HUES6 (cell line): ENCODE results near the gene SIGLEC12.

Experiments used
- H3K27ac ChIP-seq: 2 replicates; pipeline ENCODE4 v1.7.0; 2013; ENCODE audit warnings: low read depth, mild to moderate bottlenecking, low read length, inconsistent platforms
- H3K27me3 ChIP-seq: 2 replicates; pipeline ENCODE4 v1.6.1; 2013; ENCODE audit warnings: low read length; ENCODE audit not compliant: control insufficient read depth, insufficient read depth
- H3K36me3 ChIP-seq: 2 replicates; pipeline ENCODE4 v1.6.1; 2013; ENCODE audit warnings: low read length; ENCODE audit not compliant: control insufficient read depth, insufficient read depth
- H3K4me1 ChIP-seq: 2 replicates; pipeline ENCODE4 v1.6.1; 2013; ENCODE audit warnings: low read length; ENCODE audit not compliant: control insufficient read depth, insufficient read depth
- H3K4me3 ChIP-seq: 2 replicates; pipeline ENCODE4 v1.5.1; 2013; ENCODE audit warnings: low read depth, low read length
- H3K9ac ChIP-seq: one replicate; pipeline ENCODE4 v1.6.1; 2013; ENCODE audit warnings: mild to moderate bottlenecking, low read length
- H3K9me3 ChIP-seq: 2 replicates; pipeline ENCODE4 v1.6.1; 2013; ENCODE audit warnings: low read depth, low read length; ENCODE audit not compliant: control insufficient read depth, insufficient read depth

Gene SIGLEC12

GRCh38 chr19:51521357-51521756 lies 19.8 kb upstream of the SIGLEC12 start:
- Histone ChIP-seq H3K27me3 (peaks cover 6% of the 10 kb centered on the region), H3K4me1 (peaks cover 10% of the 10 kb centered on the region; the same call in 1 of the 2 replicates), H3K4me3 (no peak overlapping the region), H3K27ac (no peak overlapping the region), H3K9ac (no peak overlapping the region), H3K9me3 (peaks cover 4% of the 10 kb centered on the region; the same call in 1 of the 2 replicates), H3K36me3 (no peaks in the 10 kb centered on the region)

GRCh38 chr19:51520728-51521127 lies 19.1 kb upstream of the SIGLEC12 start:
- Histone ChIP-seq H3K9me3 (peaks cover 4% of the 10 kb centered on the region; the same call in 1 of the 2 replicates), H3K4me1 (peaks cover 5% of the 10 kb centered on the region; the same call in 1 of the 2 replicates), H3K9ac (no peak overlapping the region), H3K36me3 (no peaks in the 10 kb centered on the region), H3K27me3 (peaks cover 6% of the 10 kb centered on the region), H3K4me3 (no peak overlapping the region), H3K27ac (no peak overlapping the region)

GRCh38 chr19:51514866-51515481 lies 13.4 kb upstream of the SIGLEC12 start:
- peaks cover 17% of the 10 kb centered on the region; the same call in 1 of the 2 replicates for H3K27me3 ChIP-seq
- H3K4me3 ChIP-seq: no peak overlapping the region
- no peaks in the 10 kb centered on the region for H3K4me1 ChIP-seq
- no peaks in the 10 kb centered on the region for H3K36me3 ChIP-seq
- no peak overlapping the region for H3K9ac ChIP-seq
- no peak overlapping the region for H3K27ac ChIP-seq
- peaks cover 4% of the 10 kb centered on the region; the same call in 1 of the 2 replicates for H3K9me3 ChIP-seq

- H3K4me3 ChIP-seq: no peak overlapping the region
- no peak overlapping the region for H3K9ac ChIP-seq
- no peak overlapping the region for H3K27ac ChIP-seq
- H3K4me1 ChIP-seq: no peaks in the 10 kb centered on the region
- H3K27me3 ChIP-seq: peaks cover 19% of the 10 kb centered on the region; the same call in 1 of the 2 replicates
- peaks cover 4% of the 10 kb centered on the region; the same call in 1 of the 2 replicates for H3K9me3 ChIP-seq
- no peaks in the 10 kb centered on the region for H3K36me3 ChIP-seq
Measured at GRCh38 chr19:51513968-51514367, 12.4 kb upstream of the SIGLEC12 start.

DNA sequence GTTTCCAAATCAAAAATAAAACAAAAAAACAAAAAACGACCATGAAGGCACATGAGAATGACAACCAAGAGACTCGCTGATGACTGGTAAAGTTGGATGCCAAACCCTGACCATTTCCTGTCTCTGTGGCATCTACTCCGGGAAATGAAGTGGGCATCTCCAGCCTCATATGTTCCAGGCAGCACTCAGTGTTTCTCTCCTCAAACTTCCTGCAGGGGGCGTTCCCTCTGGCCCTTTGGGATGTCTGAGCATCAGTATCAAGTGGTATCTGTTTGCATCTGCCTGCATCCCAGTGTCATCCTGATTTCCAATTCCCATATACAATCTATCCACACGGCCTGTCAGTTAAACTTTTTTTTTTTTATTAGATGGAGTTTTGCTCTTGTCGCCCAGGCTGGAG lies 9.8 kb upstream of the SIGLEC12 start:
- Histone ChIP-seq H3K4me1 (no peaks in the 10 kb centered on the region), H3K27me3 (peaks cover 28% of the 10 kb centered on the region; the same call in 1 of the 2 replicates), H3K4me3 (no peak overlapping the region), H3K9me3 (no peaks in the 10 kb centered on the region), H3K36me3 (no peaks in the 10 kb centered on the region), H3K9ac (no peak overlapping the region), H3K27ac (no peak overlapping the region)

DNA sequence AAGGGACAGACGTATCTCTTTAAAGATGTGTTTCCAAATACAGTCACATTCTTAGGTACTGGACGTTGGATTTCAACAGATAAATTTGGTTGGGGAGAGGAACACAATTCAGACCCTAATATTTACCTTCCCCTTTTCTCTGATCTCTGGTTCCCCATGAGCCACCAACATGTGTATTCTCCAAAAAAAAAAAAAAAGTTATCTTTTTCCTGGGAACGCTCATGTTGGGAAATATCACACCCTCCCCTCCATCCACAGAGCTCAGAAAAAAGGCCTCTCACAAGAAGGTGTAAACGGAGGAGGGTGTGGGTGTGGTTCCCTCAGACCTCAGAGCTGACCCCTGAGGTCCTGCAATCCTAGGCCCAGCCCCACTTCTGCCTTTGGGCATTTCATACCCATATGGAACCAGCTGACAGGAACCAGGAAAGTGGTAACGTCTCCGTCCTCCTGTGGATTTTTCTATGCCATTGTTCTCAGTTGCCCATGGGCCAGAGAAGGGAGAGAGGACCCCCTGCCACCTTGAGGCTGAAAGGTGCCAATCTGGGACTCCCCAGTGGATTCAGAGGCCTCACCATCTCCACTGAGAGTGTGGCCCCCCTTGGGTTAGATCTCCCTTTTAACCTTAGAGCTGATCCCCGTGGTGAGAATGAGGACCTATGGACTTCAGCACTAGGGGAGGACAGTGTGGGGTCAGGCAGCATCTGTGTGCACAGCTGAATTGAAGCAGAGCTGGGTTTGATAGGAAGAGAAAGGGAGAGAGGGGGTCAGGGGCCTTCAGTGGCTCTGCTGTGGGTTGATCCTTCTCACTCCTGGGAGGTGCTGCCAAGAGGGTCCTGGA lies 8.4 kb upstream of the SIGLEC12 start:
- H3K27me3 ChIP-seq: peaks cover 31% of the 10 kb centered on the region; the same call in 1 of the 2 replicates
- H3K9me3 ChIP-seq: no peaks in the 10 kb centered on the region
- no peaks in the 10 kb centered on the region for H3K4me1 ChIP-seq
- no peak overlapping the region for H3K27ac ChIP-seq
- H3K36me3 ChIP-seq: no peaks in the 10 kb centered on the region
- no peak overlapping the region for H3K4me3 ChIP-seq
- no peak overlapping the region for H3K9ac ChIP-seq

- no peaks in the 10 kb centered on the region for H3K36me3 ChIP-seq
- no peaks in the 10 kb centered on the region for H3K4me1 ChIP-seq
- H3K27me3 ChIP-seq: peaks cover 34% of the 10 kb centered on the region
- H3K9ac ChIP-seq: no peak overlapping the region
- no peak overlapping the region for H3K27ac ChIP-seq
- H3K4me3 ChIP-seq: no peak overlapping the region
- 0 out of 2 replicates have a peak, but pooled peaks cover 3% of the 10 kb centered on the region for H3K9me3 ChIP-seq
Measured at GRCh38 chr19:51508059-51508733, 6.6 kb upstream of the SIGLEC12 start.

GRCh38 chr19:51507640-51508058 lies 6.0 kb upstream of the SIGLEC12 start:
- no peaks in the 10 kb centered on the region for H3K4me1 ChIP-seq
- 0 out of 2 replicates have a peak, but pooled peaks cover 3% of the 10 kb centered on the region for H3K9me3 ChIP-seq
- no peak overlapping the region for H3K4me3 ChIP-seq
- H3K9ac ChIP-seq: no peak overlapping the region
- H3K27me3 ChIP-seq: peaks cover 30% of the 10 kb centered on the region
- H3K27ac ChIP-seq: no peak overlapping the region
- no peaks in the 10 kb centered on the region for H3K36me3 ChIP-seq

DNA sequence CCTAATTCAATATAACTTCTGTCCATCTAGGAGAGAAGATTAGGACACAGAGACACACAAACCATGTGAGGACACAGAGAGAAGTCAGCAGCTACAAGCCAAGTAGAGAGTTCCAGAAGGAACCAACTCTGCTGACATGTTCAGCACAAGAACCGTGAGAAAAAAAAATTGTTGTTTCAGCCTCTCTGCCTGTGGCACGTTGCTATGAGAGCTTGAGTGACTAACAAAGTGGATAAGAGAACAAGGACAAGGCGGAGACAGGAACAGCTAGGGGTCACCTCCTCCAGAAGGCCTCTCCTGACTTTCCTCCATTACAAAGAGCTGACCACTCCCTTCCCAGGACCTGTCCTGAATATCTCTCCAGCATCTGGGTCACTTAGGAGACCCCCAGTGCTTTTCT lies 5.6 kb upstream of the SIGLEC12 start:
- Histone ChIP-seq H3K27ac (no peak overlapping the region), H3K27me3 (peaks cover 31% of the 10 kb centered on the region), H3K4me3 (no peak overlapping the region), H3K9ac (no peak overlapping the region), H3K9me3 (0 out of 2 replicates have a peak, but pooled peaks cover 3% of the 10 kb centered on the region), H3K36me3 (no peaks in the 10 kb centered on the region), H3K4me1 (no peaks in the 10 kb centered on the region)

GRCh38 chr19:51505904-51506303 lies 4.3 kb upstream of the SIGLEC12 start:
- Histone ChIP-seq H3K36me3 (no peaks in the 10 kb centered on the region), H3K4me1 (no peaks in the 10 kb centered on the region), H3K9me3 (0 out of 2 replicates have a peak, but pooled peaks cover 3% of the 10 kb centered on the region), H3K27me3 (peaks cover 32% of the 10 kb centered on the region), H3K4me3 (no peak overlapping the region), H3K27ac (no peak overlapping the region), H3K9ac (no peak overlapping the region)
